ENCODE measurements around the gene SIRT3.

- TF ChIP-seq POLR2A (IDR thresholded peaks at IDR 0.05; ENCODE audit: low read depth, low read length) (no peak), RFX5 (IDR thresholded peaks at IDR 0.05; ENCODE audit: low read depth, low read length) (no peak), BHLHE40 (IDR thresholded peaks at IDR 0.05; ENCODE audit: low read depth, low read length) (no peak), RAD21 (IDR thresholded peaks at IDR 0.05; ENCODE audit: low read length) (no peak), SMC3 (IDR thresholded peaks at IDR 0.05; ENCODE audit: low read depth, low read length) (no peak), CEBPB (IDR thresholded peaks at IDR 0.05; ENCODE audit: low read depth, low read length) (no peak), NFE2L2 (IDR thresholded peaks at IDR 0.05; ENCODE audit: low read depth, low read length) (no peak)
- TF ChIP-seq, protein P1, sequence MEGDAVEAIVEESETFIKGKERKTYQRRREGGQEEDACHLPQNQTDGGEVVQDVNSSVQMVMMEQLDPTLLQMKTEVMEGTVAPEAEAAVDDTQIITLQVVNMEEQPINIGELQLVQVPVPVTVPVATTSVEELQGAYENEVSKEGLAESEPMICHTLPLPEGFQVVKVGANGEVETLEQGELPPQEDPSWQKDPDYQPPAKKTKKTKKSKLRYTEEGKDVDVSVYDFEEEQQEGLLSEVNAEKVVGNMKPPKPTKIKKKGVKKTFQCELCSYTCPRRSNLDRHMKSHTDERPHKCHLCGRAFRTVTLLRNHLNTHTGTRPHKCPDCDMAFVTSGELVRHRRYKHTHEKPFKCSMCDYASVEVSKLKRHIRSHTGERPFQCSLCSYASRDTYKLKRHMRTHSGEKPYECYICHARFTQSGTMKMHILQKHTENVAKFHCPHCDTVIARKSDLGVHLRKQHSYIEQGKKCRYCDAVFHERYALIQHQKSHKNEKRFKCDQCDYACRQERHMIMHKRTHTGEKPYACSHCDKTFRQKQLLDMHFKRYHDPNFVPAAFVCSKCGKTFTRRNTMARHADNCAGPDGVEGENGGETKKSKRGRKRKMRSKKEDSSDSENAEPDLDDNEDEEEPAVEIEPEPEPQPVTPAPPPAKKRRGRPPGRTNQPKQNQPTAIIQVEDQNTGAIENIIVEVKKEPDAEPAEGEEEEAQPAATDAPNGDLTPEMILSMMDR (conservative IDR thresholded peaks at IDR 0.05; ENCODE audit: low read depth, low read length): no peak
These were observed 17.2 kb upstream of the SIRT3 start for GRCh38 chr11:253160-253885.

All from IMR-90 (cell line).